ENCODE results near the gene RNF31. TPM values are rescaled to one million over a fixed set of nuclear protein-coding genes. Genes with fewer than 3 reads are reported as not detected.

RNF31 gene
- total and polyA plus RNA-seq, 4 experiments from 2014 or later: 44.3 to 113 (median 91.8) TPM

DNA sequence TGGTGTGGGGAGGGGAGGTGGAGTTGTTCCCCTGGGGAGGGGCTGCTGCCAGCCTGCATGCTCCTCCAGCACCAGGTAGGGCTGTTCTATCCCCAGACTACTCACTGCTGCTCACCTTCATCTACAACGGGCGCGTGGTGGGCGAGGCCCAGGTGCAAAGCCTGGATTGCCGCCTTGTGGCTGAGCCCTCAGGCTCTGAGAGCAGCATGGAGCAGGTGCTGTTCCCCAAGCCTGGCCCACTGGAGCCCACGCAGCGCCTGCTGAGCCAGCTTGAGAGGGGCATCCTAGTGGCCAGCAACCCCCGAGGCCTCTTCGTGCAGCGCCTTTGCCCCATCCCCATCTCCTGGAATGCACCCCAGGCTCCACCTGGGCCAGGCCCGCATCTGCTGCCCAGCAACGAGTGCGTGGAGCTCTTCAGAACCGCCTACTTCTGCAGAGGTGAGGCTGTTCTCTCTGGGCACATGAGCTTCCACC lies 17.3 kb downstream of the RNF31 start:
- Histone ChIP-seq H3K27me3 (ENCODE audit: insufficient read depth, low read length) (no peaks in the 10 kb centered on the region), H3K4me3 (ENCODE audit: low read length in 2 of 2) (no peak overlapping the region), H3K36me3 (ENCODE audit: insufficient read depth, low read length) (peaks cover 58% of the 10 kb centered on the region), H3K27ac (ENCODE audit: low read depth, low read length) (no peak overlapping the region), H3K4me1 (ENCODE audit: insufficient read depth, low read length) (peaks cover 53% of the 10 kb centered on the region), H3K9me3 (ENCODE audit: control insufficient read depth in 1 of 2, low read length in 2 of 2) (no peaks in the 10 kb centered on the region)
- H3K4me1 Mint-ChIP-seq: peaks cover 39 to 74% (median 57%) of the 10 kb centered on the region in 4 donors
- DNase-seq: no peak
- H3K9me3 Mint-ChIP-seq: no peaks in the 10 kb centered on the region
- intact Hi-C loops (cut with micrococcal nuclease): no loop called here
- peaks cover 61 to 81% of the 10 kb centered on the region in 2 donors for H3K36me3 Mint-ChIP-seq
- peak overlapping the region in 3 of 8 donors; percentile 51 to 73 (median 65) for H3K4me3 Mint-ChIP-seq
- ChIA-PET CTCF (ENCODE audit: partially characterized antibody) (interaction anchor here (1.0 to 1.7 kb wide), 3 partner anchors 9 to 56 kb away, joined by 4 to 5 read pairs (median 4); no protein-coding TSS in a partner anchor), POLR2A (ENCODE audit: partially characterized antibody) (interaction anchor here (1.2 to 6.8 kb wide), 7 partner anchors 10 to 50 kb away, joined by 3 to 75 read pairs (median 5); partner anchors contain the start of genes DCAF11, IPO4, NRL and PSME2)
- H3K27ac Mint-ChIP-seq: peak overlapping the region in 4 of 7 donors; percentile 42 to 97 (median 72)
- no peaks in the 10 kb centered on the region for H3K27me3 Mint-ChIP-seq

DNA sequence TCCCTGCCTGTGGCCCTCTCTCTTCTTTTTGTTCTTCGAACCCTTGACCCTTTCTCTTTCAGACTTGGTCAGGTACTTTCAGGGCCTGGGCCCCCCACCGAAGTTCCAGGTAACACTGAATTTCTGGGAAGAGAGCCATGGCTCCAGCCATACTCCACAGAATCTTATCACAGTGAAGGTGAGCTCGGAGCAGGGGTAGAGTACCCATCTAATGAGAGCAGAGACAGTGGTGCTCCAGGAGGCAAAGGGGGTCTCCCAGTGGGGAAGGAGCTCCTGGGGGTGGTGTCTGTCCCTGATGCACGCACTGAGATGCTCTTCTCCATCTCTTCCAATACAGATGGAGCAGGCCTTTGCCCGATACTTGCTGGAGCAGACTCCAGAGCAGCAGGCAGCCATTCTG lies 18.5 kb downstream of the RNF31 start:
- Histone ChIP-seq H3K27ac (ENCODE audit: low read depth, low read length) (no peak overlapping the region), H3K9me3 (ENCODE audit: control insufficient read depth in 1 of 2, low read length in 2 of 2) (no peaks in the 10 kb centered on the region), H3K4me1 (ENCODE audit: insufficient read depth, low read length) (peaks cover 51% of the 10 kb centered on the region), H3K36me3 (ENCODE audit: insufficient read depth, low read length) (peaks cover 50% of the 10 kb centered on the region), H3K4me3 (ENCODE audit: low read length in 2 of 2) (no peak overlapping the region), H3K27me3 (ENCODE audit: insufficient read depth, low read length) (no peaks in the 10 kb centered on the region)
- no peak for DNase-seq
- Mint-ChIP-seq H3K4me1 (peaks cover 37 to 70% (median 53%) of the 10 kb centered on the region in 4 donors), H3K27me3 (no peaks in the 10 kb centered on the region), H3K27ac (peak overlapping the region in 3 of 7 donors; percentile 4 to 97 (median 51)), H3K9me3 (no peaks in the 10 kb centered on the region), H3K36me3 (peaks cover 58 to 76% of the 10 kb centered on the region in 2 donors), H3K4me3 (no peak overlapping the region)
- CTCF ChIA-PET (ENCODE audit: partially characterized antibody): interaction anchor here (1.0 to 1.7 kb wide), 3 partner anchors 10 to 57 kb away, joined by 4 to 5 read pairs (median 4); no protein-coding TSS in a partner anchor
- POLR2A ChIA-PET (ENCODE audit: partially characterized antibody): interaction anchor here (0.6 to 6.8 kb wide), 4 partner anchors 21 to 51 kb away, joined by 3 to 75 read pairs (median 4); partner anchors contain the start of genes IPO4 and TSSK4
- intact Hi-C loops (cut with micrococcal nuclease): no loop called here

DNA sequence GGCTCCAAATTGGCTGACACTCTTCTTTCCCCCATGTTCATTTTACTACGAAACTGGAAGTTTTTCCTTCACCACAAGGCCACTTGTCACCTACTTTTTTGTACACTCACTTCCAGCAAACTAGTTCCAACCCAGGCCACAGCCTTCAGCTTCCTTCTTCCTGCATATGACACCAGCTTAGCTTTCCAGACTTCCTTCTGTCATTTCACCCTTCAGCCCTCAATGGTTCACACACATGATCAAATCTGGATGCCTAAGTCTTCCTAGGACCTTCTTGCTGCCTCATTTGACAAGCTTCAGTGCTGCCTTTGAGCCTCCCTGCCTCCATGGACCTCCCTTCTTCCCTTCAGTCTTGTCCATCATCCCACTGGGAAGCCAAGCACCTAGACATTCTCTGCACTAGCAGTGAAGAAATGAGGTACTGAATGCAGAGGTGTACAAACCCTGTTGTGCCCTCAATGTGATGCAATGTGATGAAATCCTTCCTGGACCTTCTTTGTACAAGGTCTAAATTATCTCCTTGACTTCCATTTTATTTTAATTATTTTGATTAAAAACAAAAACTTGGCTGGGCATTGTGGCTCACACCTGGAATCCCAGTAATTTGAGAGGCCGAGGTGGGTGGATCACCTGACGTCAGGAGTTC lies 20.3 kb downstream of the RNF31 start:
- intact Hi-C loops (cut with micrococcal nuclease): no loop called here
- peaks cover 50% of the 10 kb centered on the region for H3K36me3 ChIP-seq (ENCODE audit: insufficient read depth, low read length)
- DNase-seq: no peak
- ChIA-PET CTCF (ENCODE audit: partially characterized antibody) (no interaction called here), POLR2A (ENCODE audit: partially characterized antibody) (interaction anchor here (1.1 kb wide), 1 partner anchor 11 kb away, joined by 3 read pairs; no protein-coding TSS in a partner anchor)
- peak overlapping the region in 3 of 7 donors; percentile 24 to 50 (median 38) for H3K27ac Mint-ChIP-seq
- peaks cover 48 to 64% of the 10 kb centered on the region in 2 donors for H3K36me3 Mint-ChIP-seq
- no peaks in the 10 kb centered on the region for H3K9me3 ChIP-seq (ENCODE audit: control insufficient read depth in 1 of 2, low read length in 2 of 2)
- peaks cover 30 to 68% (median 48%) of the 10 kb centered on the region in 4 donors for H3K4me1 Mint-ChIP-seq
- H3K27me3 Mint-ChIP-seq: no peaks in the 10 kb centered on the region
- no peaks in the 10 kb centered on the region for H3K27me3 ChIP-seq (ENCODE audit: insufficient read depth, low read length)
- H3K4me1 ChIP-seq (ENCODE audit: insufficient read depth, low read length): peaks cover 52% of the 10 kb centered on the region
- no peak overlapping the region for H3K27ac ChIP-seq (ENCODE audit: low read depth, low read length)
- no peak overlapping the region for H3K4me3 Mint-ChIP-seq
- H3K4me3 ChIP-seq (ENCODE audit: low read length in 2 of 2): no peak overlapping the region
- no peaks in the 10 kb centered on the region for H3K9me3 Mint-ChIP-seq

DNA sequence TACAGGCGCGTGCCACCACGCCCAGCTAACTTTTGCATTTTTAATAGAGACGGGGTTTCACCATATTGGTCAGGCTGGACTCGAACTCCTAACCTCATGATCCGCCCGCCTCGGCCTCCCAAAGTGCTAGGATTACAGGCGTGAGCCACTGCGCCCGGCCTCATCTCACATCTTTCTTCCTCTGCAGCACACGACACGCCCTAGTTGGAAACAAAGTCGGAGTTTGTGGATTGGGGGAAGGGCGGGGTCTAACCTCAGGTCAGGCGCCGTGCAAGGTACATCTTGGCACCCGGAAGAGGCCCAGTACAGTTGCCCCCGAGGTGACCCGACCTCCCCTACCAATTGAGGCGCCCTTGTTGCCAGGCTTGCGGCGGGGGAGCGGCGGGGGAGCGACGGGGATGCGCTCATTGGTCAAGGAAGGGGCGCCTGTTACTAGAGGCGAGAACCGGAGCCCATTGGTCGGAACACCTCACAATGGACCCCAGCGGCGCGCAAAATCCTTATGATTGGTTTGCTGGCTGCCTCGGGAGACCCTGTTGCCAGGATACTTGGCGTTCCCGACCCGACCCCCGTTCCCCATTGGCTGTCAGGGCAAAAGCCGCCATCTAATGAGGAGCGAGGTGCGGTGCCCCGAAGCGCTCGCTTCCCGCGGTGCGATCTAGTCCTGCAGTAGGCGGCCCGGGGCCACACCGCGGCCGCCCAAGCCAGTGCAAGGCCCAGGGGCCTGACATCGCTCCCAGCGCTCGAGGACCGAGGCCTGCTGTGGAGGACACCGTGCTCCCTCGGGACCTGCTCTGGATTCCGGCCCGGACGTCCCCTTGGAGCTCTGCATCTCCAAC lies 24.3 kb downstream of the RNF31 start, which contains the start of gene REC8:
Gene REC8, plus strand, starts transcription at position 659 of the 839 bp plus-strand sequence. CDS start 473 bp downstream, outside the sequence.
- DNase-seq: peak; percentile 66 to 84 (median 73)
- peak within 1 kb of the TSS; percentile 82 to 91 (median 87) for H3K4me3 Mint-ChIP-seq
- intact Hi-C loops (cut with micrococcal nuclease): loop anchor here (1.0 kb wide), 2 partner anchors 10 to 17 kb away; partner anchors contain the start of genes IPO4 and IRF9

DNA sequence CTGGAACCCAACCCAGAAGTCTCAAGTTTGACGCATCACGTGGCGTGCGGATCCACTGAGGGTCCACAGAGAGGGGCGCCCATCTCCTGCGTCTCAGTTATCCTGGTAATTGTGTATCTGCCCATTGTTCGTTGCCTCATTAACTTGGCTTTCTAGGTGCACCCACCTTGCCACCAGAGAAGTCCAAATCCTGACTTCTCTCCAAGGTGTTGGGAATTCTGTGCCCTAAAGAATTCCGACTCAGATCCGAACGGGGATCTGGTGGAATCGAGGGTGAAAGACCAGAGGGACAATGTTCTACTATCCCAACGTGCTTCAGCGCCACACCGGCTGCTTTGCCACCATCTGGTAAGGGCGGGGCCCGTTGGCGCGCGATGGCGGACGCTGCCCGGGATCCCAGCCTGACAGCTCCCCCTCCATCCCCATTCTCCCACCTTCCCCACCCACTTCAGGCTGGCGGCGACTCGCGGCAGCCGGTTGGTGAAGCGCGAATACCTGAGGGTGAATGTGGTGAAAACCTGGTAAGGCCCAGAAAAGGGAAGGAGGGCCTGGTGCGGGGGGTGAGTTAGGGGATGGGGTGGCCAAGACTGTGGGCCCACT lies 25.1 kb downstream of the RNF31 start:
- H3K9me3 ChIP-seq (ENCODE audit: control insufficient read depth in 1 of 2, low read length in 2 of 2): no peaks in the 10 kb centered on the region
- peaks cover 21% of the 10 kb centered on the region for H3K4me1 ChIP-seq (ENCODE audit: insufficient read depth, low read length)
- peaks cover 11% of the 10 kb centered on the region for H3K36me3 ChIP-seq (ENCODE audit: insufficient read depth, low read length)
- peak overlapping the region; percentile 42 for H3K27ac ChIP-seq (ENCODE audit: low read depth, low read length)
- CTCF ChIA-PET (ENCODE audit: partially characterized antibody): interaction anchor here (5.3 kb wide), 1 partner anchor 11 kb away, joined by 31 read pairs; the partner anchor contains the start of gene IRF9
- Mint-ChIP-seq H3K9me3 (no peaks in the 10 kb centered on the region), H3K36me3 (peaks cover 11 to 54% of the 10 kb centered on the region in 2 donors), H3K4me1 (peaks cover 18 to 54% (median 34%) of the 10 kb centered on the region in 4 donors), H3K27ac (peak overlapping the region in 5 of 7 donors; percentile 42 to 88 (median 63)), H3K27me3 (no peaks in the 10 kb centered on the region), H3K4me3 (peak overlapping the region; percentile 48 to 91 (median 84))
- no peaks in the 10 kb centered on the region for H3K27me3 ChIP-seq (ENCODE audit: insufficient read depth, low read length)
- POLR2A ChIA-PET (ENCODE audit: partially characterized antibody): interaction anchor here (0.6 to 2.3 kb wide), 4 partner anchors 15 to 41 kb away, joined by 3 to 14 read pairs (median 5); partner anchors contain the start of genes CHMP4A, RNF31 and TM9SF1
- DNase-seq: no peak
- intact Hi-C loops (cut with micrococcal nuclease): no loop called here
- H3K4me3 ChIP-seq (ENCODE audit: low read length in 2 of 2): no peak overlapping the region

More for the DNA sequence above, 24.3 kb downstream of the RNF31 start, which contains the start of gene REC8:
- Histone ChIP-seq H3K36me3 (ENCODE audit: insufficient read depth, low read length) (peaks cover 12% of the 10 kb centered on the region), H3K27me3 (ENCODE audit: insufficient read depth, low read length) (no peaks in the 10 kb centered on the region), H3K9me3 (ENCODE audit: control insufficient read depth in 1 of 2, low read length in 2 of 2) (no peaks in the 10 kb centered on the region), H3K4me1 (ENCODE audit: insufficient read depth, low read length) (peaks cover 22% of the 10 kb centered on the region), H3K27ac (ENCODE audit: low read depth, low read length) (peak within 1 kb of the TSS; percentile 42), H3K4me3 (ENCODE audit: low read length in 2 of 2) (peak within 1 kb of the TSS in 1 of 2 donors; percentile 26)
- peak within 1 kb of the TSS; percentile 63 to 88 (median 85) for H3K27ac Mint-ChIP-seq
- H3K9me3 Mint-ChIP-seq: no peaks in the 10 kb centered on the region
- CTCF ChIA-PET (ENCODE audit: partially characterized antibody): interaction anchor here (0.7 to 5.3 kb wide), 2 partner anchors 7 to 10 kb away, joined by 4 to 31 read pairs; partner anchors contain the start of gene IRF9
- H3K36me3 Mint-ChIP-seq: peaks cover 16 to 54% of the 10 kb centered on the region in 2 donors
- POLR2A ChIA-PET (ENCODE audit: partially characterized antibody): interaction anchor here (0.6 to 2.3 kb wide), 9 partner anchors 10 to 112 kb away, joined by 3 to 23 read pairs (median 3); partner anchors contain the start of genes CHMP4A, DCAF11, IRF9 and NRL
- peaks cover 20 to 56% (median 35%) of the 10 kb centered on the region in 4 donors for H3K4me1 Mint-ChIP-seq
- no peaks in the 10 kb centered on the region for H3K27me3 Mint-ChIP-seq

DNA sequence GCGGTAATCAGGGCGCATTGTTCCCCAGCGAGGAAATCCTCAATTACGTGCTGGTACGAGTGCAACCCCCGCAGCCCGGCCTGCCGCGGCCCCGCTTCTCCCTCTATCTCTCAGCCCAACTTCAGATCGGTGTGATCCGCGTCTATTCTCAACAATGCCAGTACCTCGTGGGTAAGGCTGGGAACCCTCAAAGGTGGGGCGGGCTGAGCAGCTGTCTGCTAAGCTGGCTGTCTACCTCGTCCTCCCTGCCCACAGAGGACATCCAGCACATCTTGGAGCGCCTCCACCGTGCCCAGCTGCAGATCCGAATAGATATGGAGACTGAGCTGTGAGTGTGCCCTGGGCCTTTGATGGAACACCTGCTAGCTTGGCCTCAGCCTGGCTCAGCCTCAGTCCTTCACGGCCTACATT lies 25.6 kb downstream of the RNF31 start:
- H3K4me1 Mint-ChIP-seq: peaks cover 18 to 50% (median 30%) of the 10 kb centered on the region in 4 donors
- ChIA-PET POLR2A (ENCODE audit: partially characterized antibody) (interaction anchor here (0.8 to 2.3 kb wide), 3 partner anchors 11 to 41 kb away, joined by 3 to 14 read pairs (median 5); partner anchors contain the start of genes CHMP4A and TM9SF1), CTCF (ENCODE audit: partially characterized antibody) (interaction anchor here (5.3 kb wide), 1 partner anchor 12 kb away, joined by 31 read pairs; the partner anchor contains the start of gene IRF9)
- H3K9me3 Mint-ChIP-seq: no peaks in the 10 kb centered on the region
- H3K27ac Mint-ChIP-seq: peak overlapping the region; percentile 29 to 77 (median 54)
- H3K27me3 ChIP-seq (ENCODE audit: insufficient read depth, low read length): no peaks in the 10 kb centered on the region
- H3K9me3 ChIP-seq (ENCODE audit: control insufficient read depth in 1 of 2, low read length in 2 of 2): no peaks in the 10 kb centered on the region
- DNase-seq: no peak
- no peaks in the 10 kb centered on the region for H3K27me3 Mint-ChIP-seq
- peaks cover 18% of the 10 kb centered on the region for H3K4me1 ChIP-seq (ENCODE audit: insufficient read depth, low read length)
- no peak overlapping the region for H3K4me3 ChIP-seq (ENCODE audit: low read length in 2 of 2)
- peaks cover 7 to 54% of the 10 kb centered on the region in 2 donors for H3K36me3 Mint-ChIP-seq
- H3K36me3 ChIP-seq (ENCODE audit: insufficient read depth, low read length): peaks cover 11% of the 10 kb centered on the region
- intact Hi-C loops (cut with micrococcal nuclease): no loop called here
- H3K27ac ChIP-seq (ENCODE audit: low read depth, low read length): no peak overlapping the region
- peak overlapping the region in 3 of 8 donors; percentile 10 to 36 (median 26) for H3K4me3 Mint-ChIP-seq
